D721Med (cell line): ENCODE results near the gene CD99L2.
"Not testable (repeated sequence)": the region's sequence is repeated elsewhere in the genome, so short reads cannot be mapped to it uniquely, and the experiment has no call there.

ENCODE experiments used
- DNase-seq: peaks from one replicate; pipeline ENCODE4 v3.0.0; 2011; ENCODE audit warnings: low spot score; ENCODE audit not compliant: insufficient read length
- FAIRE-seq: peaks from 2 replicates; lab custom pipeline; 2011; peaks lifted over from hg19 to GRCh38; lab: Jason Lieb, UNC
- CTCF ChIP-seq: IDR thresholded peaks from 2 replicates; pipeline ENCODE4 v1.5.1; 2012; ENCODE audit warnings: mild to moderate bottlenecking, control low read depth; ENCODE audit not compliant: insufficient read depth; ENCODE audit errors: missing control alignments

The CD99L2 gene

DNA sequence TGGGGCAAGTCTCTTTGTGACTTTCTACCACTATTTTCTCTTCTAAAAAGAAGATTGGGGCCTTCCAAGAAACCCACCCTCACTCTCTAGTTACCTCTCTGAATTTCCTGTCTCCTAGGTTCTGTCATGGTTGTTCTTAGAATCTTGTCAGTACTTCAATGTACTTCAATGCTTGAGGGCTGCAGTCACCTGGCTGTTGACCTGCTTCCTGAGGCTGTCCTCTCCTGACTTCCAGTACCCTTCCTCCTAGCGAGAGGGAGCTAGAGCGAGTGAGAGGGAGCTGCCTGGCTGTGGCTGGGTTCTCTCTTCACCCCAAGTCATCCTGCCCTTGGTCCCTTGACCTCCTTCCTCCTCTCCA, 17.7 kb downstream of the CD99L2 start:
- TF ChIP-seq CTCF, result no peak
- DNase-seq (no peak), FAIRE-seq (no peak)

GRCh38 chrX:150879855-150880807, 18.3 kb downstream of the CD99L2 start:
- no peak for FAIRE-seq
- no peak for TF ChIP-seq CTCF
- no peak for DNase-seq

- DNase-seq, FAIRE-seq: not testable (repeated sequence)
Observed at GRCh38 chrX:150875621-150876020, 22.8 kb downstream of the CD99L2 start.

DNA sequence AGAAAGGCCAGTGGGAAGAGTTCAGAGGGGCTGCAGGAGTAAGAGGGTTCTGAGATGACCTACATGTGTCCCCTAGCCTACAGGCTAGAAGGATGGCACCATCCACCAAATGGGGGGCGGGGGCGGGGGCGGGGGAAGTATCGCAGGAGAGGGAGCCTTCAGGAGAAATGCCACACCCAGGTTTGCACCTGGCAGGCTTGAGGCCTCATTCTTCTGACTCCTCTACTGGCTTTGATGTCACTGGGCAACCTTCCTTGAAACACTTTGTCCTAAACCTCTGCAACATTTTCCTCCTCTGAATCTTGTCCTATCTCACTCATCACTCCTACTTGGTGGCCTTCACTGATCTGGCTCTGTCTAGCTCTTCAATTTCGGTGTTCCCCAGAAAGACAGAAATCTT, 24.0 kb downstream of the CD99L2 start:
- DNase-seq, result no peak
- FAIRE-seq, result no peak
- TF ChIP-seq CTCF, result no peak

- DNase-seq, result no peak
- no peak for FAIRE-seq
- TF ChIP-seq CTCF, result no peak
Observed at GRCh38 chrX:150873616-150874015, 24.9 kb downstream of the CD99L2 start.

- FAIRE-seq, result no peak
- no peak for DNase-seq
- no peak for TF ChIP-seq CTCF
Observed at GRCh38 chrX:150872773-150873336, 25.6 kb downstream of the CD99L2 start.

DNA sequence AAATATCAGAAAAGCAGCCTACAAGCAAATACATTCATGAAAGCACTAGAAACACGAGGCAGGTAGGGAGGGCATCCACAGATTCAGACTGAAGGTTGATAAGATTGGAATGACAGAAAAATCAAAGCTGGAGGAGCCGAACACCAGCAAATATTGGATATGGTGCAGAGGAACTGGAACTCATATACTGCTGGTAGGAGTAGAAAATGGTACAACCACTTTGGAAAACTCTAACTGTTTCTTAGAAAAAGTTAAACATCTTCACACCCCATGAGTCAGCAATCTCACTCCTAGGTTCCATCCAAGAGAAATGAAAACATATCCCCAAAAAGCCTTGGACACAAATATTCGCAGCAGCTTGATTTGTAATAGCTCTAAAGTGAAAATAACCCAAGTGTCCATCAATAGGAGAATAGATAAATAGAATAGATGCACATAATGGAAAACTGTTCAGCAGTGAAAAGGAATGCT, 27.1 kb downstream of the CD99L2 start:
- DNase-seq (no peak), FAIRE-seq (no peak)
- TF ChIP-seq CTCF, result no peak
